RWPE1 (cell line): Measurements from ENCODE around the gene HSD17B10.
"Not testable (repeated sequence)": the region's sequence is repeated elsewhere in the genome, so short reads cannot be mapped to it uniquely, and the experiment has no call there.

Source experiments
- CTCF ChIA-PET: fragments of 350-600 bp; sonication (Branson Sonifier 250); formaldehyde crosslinking; extraction: SDS; loops from one replicate; lab custom pipeline; 2021; lab: Yijun Ruan, JAX
- POLR2A ChIA-PET: fragments of 400-600 bp; formaldehyde crosslinking; extraction: SDS; loops from one replicate; lab custom pipeline; 2020; ENCODE audit warnings: antibody characterized with exemption; ENCODE audit not compliant: low non-redundant PET; lab: Yijun Ruan, JAX
- DNase-seq: peaks from one replicate; pipeline ENCODE4 v3.0.0; 2012; ENCODE audit warnings: low spot score
- H3K27ac ChIP-seq: fragments of 450-650 bp; 2 replicates; pipeline ENCODE4 v1.5.1; 2017
- CTCF ChIP-seq: fragments of 450-650 bp; conservative IDR thresholded peaks from 2 replicates; pipeline ENCODE4 v1.5.1; 2017; ENCODE audit warnings: low read depth, mild to moderate bottlenecking

HSD17B10 gene

GRCh38 chrX:53422861-53423306 lies 11.3 kb downstream of the HSD17B10 start, which contains the start of gene RIBC1:
Gene RIBC1, plus strand, starts transcription at chrX:53422873. Its CDS starts 3,404 bp downstream, at chrX:53426277.
- ChIA-PET CTCF (interaction anchor here (0.6 kb wide), 2 partner anchors 11 to 116 kb away, joined by 3 read pairs; no protein-coding TSS in a partner anchor), POLR2A (no interaction called here)
- no peak for TF ChIP-seq CTCF
- peak within 1 kb of the TSS; percentile 94 for H3K27ac ChIP-seq
- no peak for DNase-seq

DNA sequence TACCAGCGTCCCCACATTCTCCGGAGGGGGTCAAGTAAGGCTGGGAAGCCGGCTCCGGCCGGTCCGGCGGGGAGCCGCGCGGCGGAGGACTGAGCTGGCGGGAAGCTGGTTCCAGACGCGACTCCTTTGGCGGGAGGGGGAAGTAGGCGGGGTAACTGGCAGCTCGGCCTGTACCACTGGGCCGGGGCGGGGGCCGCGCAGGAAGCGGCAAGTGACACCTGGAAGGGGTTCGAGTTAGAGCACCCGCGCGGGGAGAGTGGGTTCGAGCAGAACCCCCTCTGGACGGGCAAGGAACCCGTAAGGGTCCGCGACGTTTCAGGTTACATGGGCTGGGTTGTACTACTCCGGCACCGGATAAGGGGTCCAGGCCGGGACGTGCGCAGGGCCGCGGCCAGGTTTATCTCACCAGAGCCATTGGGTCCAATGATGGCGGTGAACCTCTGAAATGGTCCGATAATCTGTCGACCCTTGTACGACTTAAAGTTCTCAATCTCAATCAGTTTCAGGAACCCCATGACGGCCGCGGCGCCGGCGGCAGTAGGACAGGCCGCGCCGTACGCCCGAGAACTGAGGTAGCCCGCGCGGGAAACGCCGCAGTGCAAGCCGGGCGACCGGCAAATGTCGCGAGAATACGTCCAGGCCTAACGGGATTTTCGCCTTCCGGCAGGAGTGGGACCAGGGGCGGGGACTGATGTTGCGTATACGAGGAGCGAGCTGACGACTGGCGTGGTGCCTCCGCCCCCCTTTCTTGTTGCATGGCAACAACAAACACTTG lies 11.9 kb downstream of the HSD17B10 start, which contains the start of gene SMC1A:
SMC1A (minus strand) TSS at position 569 of the 775 bp plus-strand sequence; CDS start at position 515, 54 bp downstream.
- H3K27ac ChIP-seq = peak within 1 kb of the TSS; percentile 94
- POLR2A ChIA-PET = interaction anchor here (0.7 kb wide), 1 partner anchor 18 kb away, joined by 3 read pairs; no protein-coding TSS in a partner anchor
- no peak for TF ChIP-seq CTCF
- CTCF ChIA-PET = no interaction called here
- peak; percentile 94 for DNase-seq

DNA sequence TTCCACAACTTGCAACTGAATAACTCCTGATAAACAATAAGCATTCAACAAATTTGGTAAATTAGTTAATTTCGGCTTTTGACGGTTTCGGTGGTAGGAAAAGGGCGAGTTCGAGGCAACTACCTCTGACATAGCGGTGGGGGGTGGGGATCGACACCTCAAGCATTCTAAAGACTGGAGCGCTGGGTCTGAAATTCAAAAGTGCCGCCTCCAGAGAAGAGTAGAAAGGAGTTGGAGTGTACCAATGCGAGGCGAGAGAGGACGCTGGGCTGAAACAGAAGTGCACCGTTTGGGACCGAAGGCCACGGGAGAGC lies 12.4 kb downstream of the HSD17B10 start:
- peak overlapping the region; percentile 94 for H3K27ac ChIP-seq
- ChIA-PET POLR2A (interaction anchor here (0.7 kb wide), 1 partner anchor 19 kb away, joined by 3 read pairs; no protein-coding TSS in a partner anchor), CTCF (no interaction called here)
- TF ChIP-seq CTCF = no peak
- no peak for DNase-seq

GRCh38 chrX:53421125-53421524 lies 13.0 kb downstream of the HSD17B10 start:
- ChIA-PET CTCF (no interaction called here), POLR2A (no interaction called here)
- no peak overlapping the region for H3K27ac ChIP-seq
- no peak for DNase-seq
- TF ChIP-seq CTCF = no peak

GRCh38 chrX:53420351-53420750 lies 13.8 kb downstream of the HSD17B10 start:
- H3K27ac ChIP-seq, DNase-seq, POLR2A ChIA-PET: not testable (repeated sequence)
- CTCF ChIA-PET = interaction anchor here (0.6 kb wide), 1 partner anchor 1070 kb away, joined by 4 read pairs; no protein-coding TSS in a partner anchor

DNA sequence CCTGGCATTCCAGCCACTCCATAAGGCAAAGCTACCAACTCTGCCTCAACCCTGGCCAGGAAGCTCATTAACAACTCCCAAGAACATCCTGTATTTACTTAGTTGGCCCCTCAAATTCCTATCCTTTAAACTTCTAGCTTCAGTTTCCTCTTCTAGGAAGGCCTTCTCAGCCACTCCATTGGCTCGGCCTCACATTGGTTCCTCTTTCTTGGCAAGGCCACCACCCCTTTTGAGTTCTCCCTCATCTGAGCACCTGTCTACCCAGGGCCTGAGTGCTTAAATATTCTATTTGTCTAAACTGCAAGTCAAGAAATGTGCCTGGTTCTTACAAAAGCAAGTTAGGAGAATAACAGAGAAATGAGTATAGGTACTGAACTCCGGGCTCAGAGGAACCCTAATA lies 21.7 kb downstream of the HSD17B10 start:
- ChIA-PET POLR2A (no interaction called here), CTCF (interaction anchor here (0.7 kb wide), 1 partner anchor 11 kb away, joined by 3 read pairs; no protein-coding TSS in a partner anchor)
- TF ChIP-seq CTCF = no peak
- H3K27ac ChIP-seq = no peak overlapping the region
- no peak for DNase-seq

- no peak overlapping the region for H3K27ac ChIP-seq
- ChIA-PET CTCF (no interaction called here), POLR2A (no interaction called here)
- TF ChIP-seq CTCF = no peak
- DNase-seq = no peak
Measured at GRCh38 chrX:53403535-53403934, 30.6 kb downstream of the HSD17B10 start.
